SK-N-SH (cell line): ENCODE data around the gene PANX2. TPM values are rescaled to one million over a fixed set of nuclear protein-coding genes. Genes with fewer than 3 reads are reported as not detected.

Experiments
- CTCF ChIA-PET: fragments of 300-600, 350-600 bp; formaldehyde crosslinking; extraction: SDS; loops from one replicate; lab custom pipeline; 2021; lab: Yijun Ruan, JAX
- POLR2A ChIA-PET: fragments of 350-600 bp; sonication (Branson Sonifier 250); formaldehyde crosslinking; extraction: SDS; loops from one replicate; lab custom pipeline; 2020; ENCODE audit warnings: antibody characterized with exemption, inconsistent platforms; lab: Yijun Ruan, JAX
- DNase-seq: peaks from one replicate; pipeline ENCODE4 v3.0.0; 2012
- H2AFZ ChIP-seq: fragments of 200-600 bp; sonication (generic); 2 replicates; pipeline ENCODE4 v1.8.1; 2016; ENCODE audit warnings: antibody characterized with exemption, mild to moderate bottlenecking, low read depth
- H3F3A ChIP-seq: fragments of 200-600 bp; sonication (generic); replicated peaks from 2 replicates; pipeline ENCODE3; 2016; ENCODE audit warnings: antibody characterized with exemption, mild to moderate bottlenecking; ENCODE audit not compliant: insufficient read depth
- H3K27ac ChIP-seq, 2 experiments: fragments of 200-500 bp in 1 of 2; fragments of 200-600 bp in 1 of 2; sonication (Bioruptor generic) in 1 of 2; sonication (generic), shearing (Covaris generic) in 1 of 2; 2 replicates each; pipeline versions ENCODE4 v1.5.1 to v1.6.1; 2014 to 2016; ENCODE audit warnings: low read depth in 2 of 2, inconsistent platforms in 1 of 2, low read length in 1 of 2, mild to moderate bottlenecking in 1 of 2, mixed read lengths in 1 of 2
- H3K27me3 ChIP-seq: fragments of 200-600 bp; sonication (generic), shearing (Covaris generic); 2 replicates; pipeline ENCODE4 v1.6.1; 2016; ENCODE audit warnings: mixed run types; ENCODE audit not compliant: insufficient read depth
- H3K36me3 ChIP-seq, 2 experiments: fragments of 200-500 bp in 1 of 2; fragments of 200-600 bp in 1 of 2; sonication (Bioruptor generic) in 1 of 2; sonication (generic) in 1 of 2; replicated peaks in 1 of 2; 2 replicates each; pipeline versions ENCODE3 to v1.5.1; 2014 to 2016; ENCODE audit warnings: low read length in 1 of 2, mild to moderate bottlenecking in 1 of 2; ENCODE audit not compliant: insufficient read depth in 2 of 2, control insufficient read depth in 1 of 2
- H3K4me1 ChIP-seq, 2 experiments: fragments of 200-500 bp in 1 of 2; fragments of 200-600 bp in 1 of 2; sonication (Bioruptor generic) in 1 of 2; sonication (generic), shearing (Covaris generic) in 1 of 2; 2 replicates each; pipeline versions ENCODE4 v1.5.1 to v1.6.1; 2014 to 2016; ENCODE audit warnings: low read depth in 1 of 2, low read length in 1 of 2, mixed run types in 1 of 2; ENCODE audit not compliant: insufficient read depth in 2 of 2, control insufficient read depth in 1 of 2
- H3K4me2 ChIP-seq: fragments of 200-600 bp; sonication (generic), shearing (Covaris generic); 2 replicates; pipeline ENCODE4 v1.6.1; 2017; ENCODE audit warnings: mixed run types
- H3K4me3 ChIP-seq, 2 experiments: fragments of 200-500 bp in 1 of 2; fragments of 200-600 bp in 1 of 2; sonication (Bioruptor generic) in 1 of 2; sonication (generic), shearing (Covaris generic) in 1 of 2; 2 replicates each; pipeline versions ENCODE4 v1.5.1 to v1.8.1; 2014 to 2016; ENCODE audit warnings: low read depth in 2 of 2, inconsistent platforms in 1 of 2, low read length in 1 of 2, mild to moderate bottlenecking in 1 of 2, mixed read lengths in 1 of 2, moderate library complexity in 1 of 2
- H3K79me2 ChIP-seq: fragments of 200-600 bp; sonication (generic); 2 replicates; pipeline ENCODE4 v1.8.1; 2017; ENCODE audit warnings: mild to moderate bottlenecking; ENCODE audit not compliant: insufficient read depth
- H3K9ac ChIP-seq: fragments of 200-600 bp; sonication (generic); 2 replicates; pipeline ENCODE4 v1.6.1; 2017; ENCODE audit warnings: mixed run types
- H3K9me2 ChIP-seq: fragments of 200-600 bp; sonication (generic); 2 replicates; pipeline ENCODE4 v1.6.1; 2017; ENCODE audit warnings: mixed run types
- H3K9me3 ChIP-seq: fragments of 200-600 bp; sonication (generic); 2 replicates; pipeline ENCODE4 v1.6.1; 2017; ENCODE audit warnings: mixed run types, mild to moderate bottlenecking, moderate library complexity
- H4K20me1 ChIP-seq: fragments of 200-600 bp; sonication (generic); 2 replicates; pipeline ENCODE4 v1.6.1; 2017; ENCODE audit warnings: mild to moderate bottlenecking, mixed run types; ENCODE audit not compliant: insufficient read depth
- EP300 ChIP-seq, 2 experiments: IDR thresholded peaks; 2 replicates each; pipeline versions ENCODE4 v1.4.0 to v1.6.1; 2012; ENCODE audit warnings: borderline replicate concordance in 1 of 2, low read depth in 1 of 2, low read length in 1 of 2
- EZH2phosphoT487 ChIP-seq: fragments of 200-600 bp; sonication (generic); IDR thresholded peaks from 2 replicates; pipeline ENCODE4 v1.6.1; 2017; ENCODE audit warnings: low read depth, mixed run types, mild to moderate bottlenecking, antibody characterized with exemption, moderate library complexity, borderline replicate concordance
- FOSL2 ChIP-seq: IDR thresholded peaks from 2 replicates; pipeline ENCODE4 v1.4.0; 2012; ENCODE audit warnings: low read depth, mild to moderate bottlenecking, moderate library complexity, borderline replicate concordance
- FOXJ3 ChIP-seq: sonication (generic); formaldehyde crosslinking; IDR thresholded peaks from 2 replicates; pipeline ENCODE4 v1.5.1; 2020; ENCODE audit warnings: mild to moderate bottlenecking, missing genetic modification reagents
- IRF3 ChIP-seq: fragments of 150-350 bp; IDR thresholded peaks from 2 replicates; pipeline ENCODE4 v1.6.1; 2016; ENCODE audit warnings: mild to moderate bottlenecking, low read depth, low read length
- JUND ChIP-seq: IDR thresholded peaks from 2 replicates; pipeline ENCODE4 v1.4.0; 2012
- NFIC ChIP-seq: IDR thresholded peaks from 2 replicates; pipeline ENCODE4 v1.4.0; 2012; ENCODE audit warnings: borderline replicate concordance
- RAD21 ChIP-seq: IDR thresholded peaks from 2 replicates; pipeline ENCODE4 v1.6.1; 2012; ENCODE audit warnings: mild to moderate bottlenecking, low read length
- RFX5 ChIP-seq: IDR thresholded peaks from 2 replicates; pipeline ENCODE4 v1.6.1; 2012; ENCODE audit warnings: mild to moderate bottlenecking, improper control_type of control experiment, low read length
- SIN3A ChIP-seq: IDR thresholded peaks from 2 replicates; pipeline ENCODE4 v1.6.1; 2012; ENCODE audit warnings: low read depth, mild to moderate bottlenecking, low read length, moderate library complexity, borderline replicate concordance
- TCF12 ChIP-seq: IDR thresholded peaks from 2 replicates; pipeline ENCODE4 v1.4.0; 2012
- WGBS: methylation state at CpG from one replicate; pipeline ENCODE4 v1.1.6; 2017; ENCODE audit warnings: low lambda C conversion rate; 5-methylcytosine and 5-hydroxymethylcytosine counted together
- polyA plus RNA-seq, 3 experiments: library from polyadenylated mRNA; depleted of rRNA; stranded (reverse); fragments of >200 nt; gene quantifications; 2 replicates each; pipeline ENCODE4 v1.2.3, GENCODE V29; 2012
- TF ChIP-seq, protein P1 (sequence below): IDR thresholded peaks from 2 replicates; pipeline ENCODE4 v1.4.0; 2012; ENCODE audit warnings: low read depth, borderline replicate concordance
- TF ChIP-seq, protein P2 (sequence below): IDR thresholded peaks from 2 replicates; pipeline ENCODE4 v1.4.0; 2012; ENCODE audit warnings: low read depth
- TF ChIP-seq, protein P3 (sequence below): IDR thresholded peaks from 2 replicates; pipeline ENCODE4; 2012

The PANX2 gene
- polyA plus RNA-seq, 1 of the 3 experiments (the other 2 are of a cell fraction) = 2.4 TPM

- 98% methylated on average over 10 of the region's 11 CpGs for WGBS
- POLR2A ChIA-PET = no interaction called here
- H4K20me1 ChIP-seq = 0 out of 2 replicates have a peak, but pooled peaks cover 23% of the 10 kb centered on the region
- H3K4me1 ChIP-seq = peaks cover 4 to 56% of the 10 kb centered on the region in 2 experiments; a peak in 2 of 4 replicates
- H3K36me3 ChIP-seq = peaks cover 0 to 12% of the 10 kb centered on the region in 2 experiments
- no peak overlapping the region for H3K4me3 ChIP-seq
- no peaks in the 10 kb centered on the region for H3K9me2 ChIP-seq
- no peak for TF ChIP-seq NFIC
- no peak for TF ChIP-seq RFX5
- TF ChIP-seq EP300 (IDR thresholded peaks at IDR 0.05; ENCODE audit: borderline replicate concordance in 1 of 2, low read depth in 1 of 2, low read length in 1 of 2) = no peak
- no peak for TF ChIP-seq EZH2phosphoT487
- no peak for TF ChIP-seq JUND
- no peak for TF ChIP-seq TCF12
- TF ChIP-seq RAD21 = no peak
- TF ChIP-seq FOSL2 = no peak
- no peak for TF ChIP-seq SIN3A
- TF ChIP-seq, all 33 proteins: peak for 0
- H3K27me3 ChIP-seq = no peaks in the 10 kb centered on the region
- H3K9me3 ChIP-seq = no peaks in the 10 kb centered on the region
- H3K9ac ChIP-seq = no peak overlapping the region
- no peak overlapping the region for H2AFZ ChIP-seq
- CTCF ChIA-PET = no interaction called here
- peaks cover 67% of the 10 kb centered on the region for H3K79me2 ChIP-seq
- H3K27ac ChIP-seq = no peak overlapping the region; a peak in 1 of 4 replicates
- no peaks in the 10 kb centered on the region for H3F3A ChIP-seq
- DNase-seq = no peak
- H3K4me2 ChIP-seq = no peak overlapping the region
Measured at GRCh38 chr22:50188356-50188755, 17.8 kb downstream of the PANX2 start.

DNA sequence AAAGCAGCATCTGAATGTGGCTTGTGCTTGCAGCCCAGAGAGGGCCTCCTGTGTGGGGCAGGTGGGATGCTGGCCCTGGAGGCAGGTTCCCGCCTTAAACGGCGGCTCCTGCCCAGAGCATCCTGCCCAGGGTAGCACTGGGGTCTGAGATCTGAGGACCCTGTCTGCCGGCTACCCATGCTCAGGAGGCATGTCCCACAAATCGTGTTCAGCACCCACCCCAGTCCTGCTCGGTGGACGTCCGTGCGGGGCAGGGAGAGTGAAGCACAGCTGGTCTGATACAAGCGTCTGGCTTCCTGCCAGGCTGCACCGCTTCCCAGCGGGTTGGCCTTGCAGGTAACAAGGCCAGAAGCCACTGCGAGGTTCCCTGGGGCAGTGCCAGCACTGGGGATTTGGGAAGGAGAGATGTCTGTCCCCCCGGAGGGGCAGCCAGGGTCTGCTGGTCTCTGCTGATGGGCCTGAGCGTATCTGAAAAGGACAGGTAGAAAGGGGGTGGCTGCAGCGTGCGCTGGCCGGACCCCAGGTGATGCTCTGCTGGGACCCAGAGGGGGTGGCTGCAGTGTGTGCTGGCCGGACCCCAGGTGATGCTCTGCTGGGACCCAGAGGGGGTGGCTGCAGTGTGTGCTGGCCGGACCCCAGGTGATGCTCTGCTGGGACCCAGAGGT, 18.8 kb downstream of the PANX2 start:
- WGBS = 87% methylated on average over 15 of the region's 20 CpGs
- no peak overlapping the region for H3K4me3 ChIP-seq

More for the DNA sequence above, 18.8 kb downstream of the PANX2 start:
- TF ChIP-seq, protein P1, sequence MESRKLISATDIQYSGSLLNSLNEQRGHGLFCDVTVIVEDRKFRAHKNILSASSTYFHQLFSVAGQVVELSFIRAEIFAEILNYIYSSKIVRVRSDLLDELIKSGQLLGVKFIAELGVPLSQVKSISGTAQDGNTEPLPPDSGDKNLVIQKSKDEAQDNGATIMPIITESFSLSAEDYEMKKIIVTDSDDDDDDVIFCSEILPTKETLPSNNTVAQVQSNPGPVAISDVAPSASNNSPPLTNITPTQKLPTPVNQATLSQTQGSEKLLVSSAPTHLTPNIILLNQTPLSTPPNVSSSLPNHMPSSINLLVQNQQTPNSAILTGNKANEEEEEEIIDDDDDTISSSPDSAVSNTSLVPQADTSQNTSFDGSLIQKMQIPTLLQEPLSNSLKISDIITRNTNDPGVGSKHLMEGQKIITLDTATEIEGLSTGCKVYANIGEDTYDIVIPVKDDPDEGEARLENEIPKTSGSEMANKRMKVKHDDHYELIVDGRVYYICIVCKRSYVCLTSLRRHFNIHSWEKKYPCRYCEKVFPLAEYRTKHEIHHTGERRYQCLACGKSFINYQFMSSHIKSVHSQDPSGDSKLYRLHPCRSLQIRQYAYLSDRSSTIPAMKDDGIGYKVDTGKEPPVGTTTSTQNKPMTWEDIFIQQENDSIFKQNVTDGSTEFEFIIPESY = no peak
- no peak for TF ChIP-seq NFIC
- no peak for TF ChIP-seq EP300 (IDR thresholded peaks at IDR 0.05; ENCODE audit: borderline replicate concordance in 1 of 2, low read depth in 1 of 2, low read length in 1 of 2)
- no peak for TF ChIP-seq RAD21
- no peak for TF ChIP-seq TCF12
- TF ChIP-seq, protein P2, sequence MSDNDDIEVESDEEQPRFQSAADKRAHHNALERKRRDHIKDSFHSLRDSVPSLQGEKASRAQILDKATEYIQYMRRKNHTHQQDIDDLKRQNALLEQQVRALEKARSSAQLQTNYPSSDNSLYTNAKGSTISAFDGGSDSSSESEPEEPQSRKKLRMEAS = no peak
- TF ChIP-seq, protein P3, sequence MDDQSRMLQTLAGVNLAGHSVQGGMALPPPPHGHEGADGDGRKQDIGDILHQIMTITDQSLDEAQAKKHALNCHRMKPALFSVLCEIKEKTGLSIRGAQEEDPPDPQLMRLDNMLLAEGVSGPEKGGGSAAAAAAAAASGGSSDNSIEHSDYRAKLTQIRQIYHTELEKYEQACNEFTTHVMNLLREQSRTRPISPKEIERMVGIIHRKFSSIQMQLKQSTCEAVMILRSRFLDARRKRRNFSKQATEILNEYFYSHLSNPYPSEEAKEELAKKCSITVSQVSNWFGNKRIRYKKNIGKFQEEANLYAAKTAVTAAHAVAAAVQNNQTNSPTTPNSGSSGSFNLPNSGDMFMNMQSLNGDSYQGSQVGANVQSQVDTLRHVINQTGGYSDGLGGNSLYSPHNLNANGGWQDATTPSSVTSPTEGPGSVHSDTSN = no peak
- no peak for TF ChIP-seq IRF3
- no peak for TF ChIP-seq FOXJ3 (CRISPR knock-in tag)
- TF ChIP-seq, all 33 proteins: peak for 0
- Histone ChIP-seq H3K4me1 (peaks cover 4 to 49% of the 10 kb centered on the region in 2 experiments; a peak in 2 of 4 replicates), H3K27me3 (no peaks in the 10 kb centered on the region), H3K36me3 (peaks cover 0 to 21% of the 10 kb centered on the region in 2 experiments), H3K4me2 (no peak overlapping the region), H3K9me2 (no peaks in the 10 kb centered on the region), H3K9me3 (no peaks in the 10 kb centered on the region), H3K79me2 (peaks cover 67% of the 10 kb centered on the region), H3K9ac (no peak overlapping the region), H3F3A (no peaks in the 10 kb centered on the region), H3K27ac (peak overlapping the region in 1 of 2 experiments; percentile 50; a peak in 1 of 4 replicates), H2AFZ (no peak overlapping the region), H4K20me1 (0 out of 2 replicates have a peak, but pooled peaks cover 23% of the 10 kb centered on the region)
- DNase-seq = no peak
- ChIA-PET CTCF (interaction anchor here (0.6 to 3.8 kb wide), 10 partner anchors 10 to 477 kb away, joined by 3 to 16 read pairs (median 3); partner anchors contain the start of gene SELENOO), POLR2A (no interaction called here)
